HG02884 (cell line): ENCODE data around the gene RYR1.

Experiments used
- ATAC-seq: cut with Tn5 transposase; IDR thresholded peaks from one replicate; pipeline ENCODE4 v1.9.1; 2021; ENCODE audit warnings: mild to moderate bottlenecking, moderate library complexity; ENCODE audit not compliant: unreplicated experiment

RYR1 gene

DNA sequence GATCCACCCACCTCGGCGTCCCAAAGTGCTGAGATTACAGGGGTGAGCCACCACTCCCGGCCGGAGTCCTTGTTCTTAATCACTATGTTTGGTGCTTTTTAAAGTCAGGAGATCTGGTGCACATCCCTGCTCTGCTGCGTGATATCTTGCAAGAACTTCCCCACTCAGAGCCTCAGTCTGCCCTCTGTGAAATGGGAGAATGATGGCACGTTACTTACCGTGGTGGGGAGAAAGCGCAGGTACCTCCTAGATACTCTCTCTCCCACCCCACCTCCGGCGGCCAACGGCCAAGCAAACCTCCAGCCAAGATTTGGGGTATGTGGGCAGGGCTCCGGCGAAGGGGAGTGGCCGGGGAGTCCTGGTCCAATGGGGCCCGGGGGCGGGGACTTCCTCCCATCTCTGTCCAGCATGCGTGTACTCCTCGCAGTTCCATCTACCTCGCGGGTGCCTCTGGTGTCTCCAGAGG lies at the start of gene RYR1:
RYR1 (plus strand) TSS at position 424 of the 466 bp plus-strand sequence. CDS start 139 bp downstream, outside the sequence.
- ATAC-seq = no peak

- ATAC-seq = no peak
Observed at GRCh38 chr19:38383743-38384142, 49.7 kb upstream of the RYR1 start.

DNA sequence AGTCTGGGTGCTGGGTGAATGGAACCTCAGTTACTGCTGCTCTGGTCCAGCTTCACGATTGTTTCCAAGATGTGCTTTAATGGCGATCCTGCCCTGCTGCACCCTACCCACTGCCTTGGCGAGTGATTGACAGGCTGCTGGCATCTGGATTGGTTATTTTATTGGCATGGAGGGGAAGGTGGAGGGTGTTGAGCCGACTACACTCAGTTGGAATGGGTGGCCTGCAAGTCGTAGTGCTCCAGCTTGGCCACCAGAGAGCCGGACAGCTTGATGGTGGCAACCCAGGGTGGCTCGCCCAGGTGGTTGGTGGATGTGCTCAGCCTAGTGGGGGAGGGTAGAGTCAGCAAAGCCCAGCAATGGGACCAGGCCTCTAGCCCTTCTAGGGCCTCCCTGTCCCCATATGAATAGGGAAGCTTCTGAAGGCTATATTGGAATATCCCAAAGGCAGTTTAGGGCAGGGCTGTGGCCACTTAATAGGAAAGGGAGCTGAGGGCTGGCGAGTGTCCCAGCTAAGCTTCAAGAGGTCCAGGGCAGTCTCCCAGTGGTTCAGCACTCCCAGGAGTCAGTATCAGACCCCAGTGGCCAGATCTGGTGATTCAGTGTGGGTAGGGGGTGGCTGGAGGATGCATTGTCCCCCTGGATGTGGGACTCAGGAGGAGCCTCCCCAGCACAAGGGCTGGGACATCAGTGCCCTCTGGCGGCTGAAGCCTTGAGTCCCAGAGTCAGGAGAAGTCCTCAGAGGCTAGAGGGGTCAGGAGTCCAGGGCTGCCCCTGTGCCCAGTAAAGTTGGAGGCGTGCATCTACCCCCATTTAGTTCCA lies 49.1 kb upstream of the RYR1 start:
- no peak for ATAC-seq

- no peak for ATAC-seq
Observed at GRCh38 chr19:38385057-38385803, 48.3 kb upstream of the RYR1 start.

DNA sequence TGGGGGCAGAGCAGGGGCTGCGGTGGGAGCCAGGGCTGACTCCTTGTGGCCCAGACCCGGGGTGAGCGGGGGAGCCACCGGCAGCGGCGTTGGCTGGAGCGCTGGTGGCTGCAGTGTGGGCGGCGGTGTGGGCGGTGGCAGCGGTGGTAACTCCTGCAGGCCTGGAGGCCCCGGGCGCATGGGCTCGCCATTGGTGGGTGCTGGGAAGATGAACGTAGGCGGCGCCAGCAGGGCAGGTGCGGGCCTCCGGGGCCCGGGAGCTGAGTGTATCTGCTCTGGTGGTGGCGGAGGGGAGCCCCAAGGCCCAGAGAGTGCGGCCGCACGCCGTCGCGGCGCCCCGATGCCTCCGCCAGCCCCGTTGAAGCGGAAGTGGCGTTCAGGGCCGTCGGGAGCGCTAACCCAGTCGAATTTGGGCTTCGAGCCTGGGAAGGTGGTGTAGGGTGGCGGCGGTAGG lies 47.7 kb upstream of the RYR1 start:
- no peak for ATAC-seq

GRCh38 chr19:38386300-38386970 lies 47.1 kb upstream of the RYR1 start:
- no peak for ATAC-seq

DNA sequence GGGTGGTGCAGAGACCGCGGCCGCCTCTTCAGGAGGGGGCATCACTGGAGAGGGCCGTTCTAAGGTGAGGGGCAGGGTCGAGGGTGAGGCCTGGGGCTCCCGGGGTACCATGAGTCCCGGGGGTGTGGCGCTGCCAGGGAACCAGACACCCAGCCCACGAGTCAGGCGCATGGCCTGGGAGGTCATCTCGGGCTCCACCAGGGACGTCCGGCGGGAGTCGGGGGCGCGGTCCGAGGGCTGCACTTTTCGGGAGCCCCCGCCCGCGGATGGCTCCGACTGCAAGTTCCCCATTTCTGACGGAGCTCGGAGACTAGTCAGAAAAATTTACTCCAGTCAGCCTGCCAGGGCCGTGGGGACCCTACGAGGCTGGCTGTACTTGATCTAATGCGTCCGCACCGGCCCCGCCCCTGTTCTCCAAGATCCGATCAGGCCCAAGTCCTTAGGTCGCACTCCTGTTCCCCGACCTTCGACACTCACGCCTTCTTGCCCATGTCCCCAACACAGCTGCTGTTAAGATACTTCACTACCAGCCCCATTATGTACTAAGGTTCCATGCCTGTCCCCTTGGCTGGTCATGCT lies 46.4 kb upstream of the RYR1 start:
- ATAC-seq = no peak

- no peak for ATAC-seq
Observed at GRCh38 chr19:38387550-38388348, 45.7 kb upstream of the RYR1 start, which contains the start of gene GGN. Gene GGN (minus strand): TSS chr19:38388034. CDS start chr19:38387261, 773 bp downstream.

- no peak for ATAC-seq
Observed at GRCh38 chr19:38388349-38389100, 45.0 kb upstream of the RYR1 start, which contains the start of gene SPRED3. Gene SPRED3 (plus strand): TSS chr19:38388697. CDS start chr19:38390303, 1,606 bp downstream.

- no peak for ATAC-seq
Observed at GRCh38 chr19:38389101-38389925, 44.2 kb upstream of the RYR1 start.

- ATAC-seq = no peak
Observed at GRCh38 chr19:38389957-38390924, 43.2 kb upstream of the RYR1 start.

GRCh38 chr19:38391911-38392464 lies 41.5 kb upstream of the RYR1 start:
- ATAC-seq = no peak

- ATAC-seq = no peak
Observed at GRCh38 chr19:38392707-38393308, 40.7 kb upstream of the RYR1 start.

DNA sequence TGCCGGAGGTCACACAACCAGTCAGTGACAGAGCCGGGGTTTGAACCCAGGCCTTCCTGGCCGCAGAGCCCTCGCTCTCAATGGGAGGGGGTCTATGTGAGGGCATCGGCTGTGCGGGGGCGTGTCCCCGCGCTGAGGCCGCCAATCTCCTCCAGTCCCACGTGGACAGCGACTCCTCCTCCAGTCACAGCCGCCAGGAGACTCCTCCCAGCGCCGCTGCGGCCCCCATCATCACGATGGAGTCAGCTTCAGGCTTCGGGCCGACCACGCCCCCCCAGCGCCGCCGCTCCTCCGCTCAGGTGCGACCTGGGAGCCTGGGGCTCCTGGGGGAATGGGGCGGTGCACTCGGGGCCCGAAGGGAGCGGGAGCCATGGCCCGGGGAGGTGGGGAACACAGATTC lies 39.0 kb upstream of the RYR1 start:
- ATAC-seq = no peak

GRCh38 chr19:38395381-38396114 lies 37.9 kb upstream of the RYR1 start:
- no peak for ATAC-seq

DNA sequence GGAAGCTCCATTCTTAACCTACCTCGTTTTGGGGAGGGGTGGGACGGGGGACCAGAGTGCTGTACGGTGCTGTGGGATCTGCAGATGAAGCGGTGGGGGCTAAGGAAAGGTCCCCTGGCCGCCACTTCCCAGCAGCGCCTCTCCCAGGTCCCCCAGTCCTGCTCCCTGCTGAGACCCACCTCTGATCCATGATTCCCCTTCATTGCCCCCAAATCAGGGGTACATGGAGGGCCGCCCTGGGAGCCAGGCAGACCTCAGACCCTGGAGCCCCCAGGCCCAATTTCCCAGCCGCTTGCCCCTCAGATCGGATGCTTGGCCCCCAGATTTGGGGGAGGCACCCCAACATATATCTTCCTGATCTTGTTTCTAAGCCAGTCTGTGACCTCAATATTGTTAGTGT lies 34.4 kb upstream of the RYR1 start:
- no peak for ATAC-seq
